ENCODE results near the gene PPP1R9A. TPM values are rescaled to one million over a fixed set of nuclear protein-coding genes. Genes with fewer than 3 reads are reported as not detected.

Gene PPP1R9A
- total and polyA plus RNA-seq, 2 donors = 1.4 to 2.2 TPM

DNA sequence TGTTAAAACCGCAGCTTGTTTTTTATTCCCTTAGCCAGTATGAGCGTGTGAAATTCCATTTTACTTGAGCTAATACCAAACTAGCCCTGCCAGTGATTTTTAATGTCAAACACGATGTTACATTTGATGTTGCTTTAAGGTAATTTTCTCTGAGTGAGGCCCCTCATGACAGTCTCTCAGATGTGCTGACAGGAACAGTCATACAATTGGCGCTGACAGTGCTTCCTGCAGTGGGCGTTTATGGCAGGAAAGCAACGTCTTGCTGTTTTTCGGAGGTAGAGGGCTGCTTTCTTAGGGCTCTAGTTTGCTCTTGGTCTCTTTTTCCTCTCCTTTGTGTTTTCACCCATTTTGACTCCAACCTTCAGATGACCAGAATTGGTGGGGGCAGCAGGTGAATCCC, 397.6 kb downstream of the PPP1R9A start:
- Histone ChIP-seq H3K9me3 (ENCODE audit: control insufficient read depth in 2 of 2, insufficient read depth in 1 of 2, low read length in 1 of 2) (no peaks in the 10 kb centered on the region), H3K27me3 (ENCODE audit: control insufficient read depth in 2 of 2, insufficient read depth in 1 of 2, low read length in 1 of 2) (no peaks in the 10 kb centered on the region), H3K36me3 (ENCODE audit: control insufficient read depth in 2 of 2, insufficient read depth in 2 of 2, low read length in 1 of 2) (no peaks in the 10 kb centered on the region), H3K4me1 (ENCODE audit: control insufficient read depth in 2 of 2, insufficient read depth in 2 of 2, low read length in 2 of 2) (no peaks in the 10 kb centered on the region), H3K27ac (ENCODE audit: low read depth in 1 of 2, low read length in 1 of 2) (no peak overlapping the region), H3K4me3 (ENCODE audit: low read length in 2 of 2) (no peak overlapping the region)
- WGBS = 79% methylated on average over 7 of the region's 7 CpGs
- DNase-seq (ENCODE audit: low read depth in 6 of 9, low spot score in 9 of 9) = peak in 1 of 9 donors; percentile 12

- Histone ChIP-seq H3K27me3 (ENCODE audit: control insufficient read depth in 2 of 2, insufficient read depth in 1 of 2, low read length in 1 of 2) (no peaks in the 10 kb centered on the region), H3K4me1 (ENCODE audit: control insufficient read depth in 2 of 2, insufficient read depth in 2 of 2, low read length in 2 of 2) (no peaks in the 10 kb centered on the region), H3K27ac (ENCODE audit: low read depth in 1 of 2, low read length in 1 of 2) (no peak overlapping the region), H3K4me3 (ENCODE audit: low read length in 2 of 2) (no peak overlapping the region), H3K36me3 (ENCODE audit: control insufficient read depth in 2 of 2, insufficient read depth in 2 of 2, low read length in 1 of 2) (peaks cover 4 to 8% of the 10 kb centered on the region in 2 donors), H3K9me3 (ENCODE audit: control insufficient read depth in 2 of 2, insufficient read depth in 1 of 2, low read length in 1 of 2) (no peaks in the 10 kb centered on the region)
- WGBS = 99% methylated on average over 2 of the region's 2 CpGs
- DNase-seq (ENCODE audit: low read depth in 6 of 9, low spot score in 9 of 9) = no peak
Observed at GRCh38 chr7:95309951-95310350, 402.6 kb downstream of the PPP1R9A start.

DNA sequence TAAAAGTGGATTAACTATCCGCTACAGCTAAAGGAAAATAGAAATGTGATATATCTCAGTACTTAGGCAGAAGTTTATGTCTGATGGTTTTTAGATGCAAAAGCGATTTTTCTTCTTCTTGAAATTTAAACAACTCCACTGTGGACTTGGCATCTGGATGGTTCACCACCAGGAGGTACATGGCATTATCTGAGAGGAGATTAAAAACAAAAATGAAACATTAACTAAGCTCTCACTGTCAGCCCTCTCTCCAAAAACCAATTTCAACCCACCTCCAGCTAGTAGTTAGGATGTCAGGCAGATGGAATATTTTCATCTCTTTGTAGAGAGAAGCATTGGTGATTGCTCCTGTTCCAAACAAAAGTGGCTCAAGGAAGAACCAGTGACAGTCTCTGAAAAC, 404.0 kb downstream of the PPP1R9A start:
- H3K9me3 ChIP-seq (ENCODE audit: control insufficient read depth in 2 of 2, insufficient read depth in 1 of 2, low read length in 1 of 2) = no peaks in the 10 kb centered on the region
- H3K27me3 ChIP-seq (ENCODE audit: control insufficient read depth in 2 of 2, insufficient read depth in 1 of 2, low read length in 1 of 2) = no peaks in the 10 kb centered on the region
- H3K36me3 ChIP-seq (ENCODE audit: control insufficient read depth in 2 of 2, insufficient read depth in 2 of 2, low read length in 1 of 2) = peaks cover 4 to 14% of the 10 kb centered on the region in 2 donors
- over 99% methylated on average over 2 of the region's 2 CpGs for WGBS
- no peaks in the 10 kb centered on the region for H3K4me1 ChIP-seq (ENCODE audit: control insufficient read depth in 2 of 2, insufficient read depth in 2 of 2, low read length in 2 of 2)
- no peak for DNase-seq (ENCODE audit: low read depth in 6 of 9, low spot score in 9 of 9)
- no peak overlapping the region for H3K27ac ChIP-seq (ENCODE audit: low read depth in 1 of 2, low read length in 1 of 2)
- no peak overlapping the region for H3K4me3 ChIP-seq (ENCODE audit: low read length in 2 of 2)

- Histone ChIP-seq H3K36me3 (ENCODE audit: control insufficient read depth in 2 of 2, insufficient read depth in 2 of 2, low read length in 1 of 2) (peaks cover 4 to 14% of the 10 kb centered on the region in 2 donors), H3K4me3 (ENCODE audit: low read length in 2 of 2) (no peak overlapping the region), H3K27ac (ENCODE audit: low read depth in 1 of 2, low read length in 1 of 2) (no peak overlapping the region), H3K27me3 (ENCODE audit: control insufficient read depth in 2 of 2, insufficient read depth in 1 of 2, low read length in 1 of 2) (no peaks in the 10 kb centered on the region), H3K4me1 (ENCODE audit: control insufficient read depth in 2 of 2, insufficient read depth in 2 of 2, low read length in 2 of 2) (no peaks in the 10 kb centered on the region), H3K9me3 (ENCODE audit: control insufficient read depth in 2 of 2, insufficient read depth in 1 of 2, low read length in 1 of 2) (no peaks in the 10 kb centered on the region)
- DNase-seq (ENCODE audit: low read depth in 6 of 9, low spot score in 9 of 9) = no peak
- 98% methylated on average over 4 of the region's 4 CpGs for WGBS
Observed at GRCh38 chr7:95312561-95312960, 405.2 kb downstream of the PPP1R9A start.

GRCh38 chr7:95316588-95316987, 409.2 kb downstream of the PPP1R9A start:
- no peaks in the 10 kb centered on the region for H3K27me3 ChIP-seq (ENCODE audit: control insufficient read depth in 2 of 2, insufficient read depth in 1 of 2, low read length in 1 of 2)
- H3K36me3 ChIP-seq (ENCODE audit: control insufficient read depth in 2 of 2, insufficient read depth in 2 of 2, low read length in 1 of 2) = peaks cover 4 to 8% of the 10 kb centered on the region in 2 donors
- H3K4me1 ChIP-seq (ENCODE audit: control insufficient read depth in 2 of 2, insufficient read depth in 2 of 2, low read length in 2 of 2) = peaks cover 0 to 5% of the 10 kb centered on the region in 2 donors
- 92% methylated on average over 2 of the region's 2 CpGs for WGBS
- DNase-seq (ENCODE audit: low read depth in 6 of 9, low spot score in 9 of 9) = no peak
- no peak overlapping the region for H3K27ac ChIP-seq (ENCODE audit: low read depth in 1 of 2, low read length in 1 of 2)
- H3K9me3 ChIP-seq (ENCODE audit: control insufficient read depth in 2 of 2, insufficient read depth in 1 of 2, low read length in 1 of 2) = no peaks in the 10 kb centered on the region
- no peak overlapping the region for H3K4me3 ChIP-seq (ENCODE audit: low read length in 2 of 2)

DNA sequence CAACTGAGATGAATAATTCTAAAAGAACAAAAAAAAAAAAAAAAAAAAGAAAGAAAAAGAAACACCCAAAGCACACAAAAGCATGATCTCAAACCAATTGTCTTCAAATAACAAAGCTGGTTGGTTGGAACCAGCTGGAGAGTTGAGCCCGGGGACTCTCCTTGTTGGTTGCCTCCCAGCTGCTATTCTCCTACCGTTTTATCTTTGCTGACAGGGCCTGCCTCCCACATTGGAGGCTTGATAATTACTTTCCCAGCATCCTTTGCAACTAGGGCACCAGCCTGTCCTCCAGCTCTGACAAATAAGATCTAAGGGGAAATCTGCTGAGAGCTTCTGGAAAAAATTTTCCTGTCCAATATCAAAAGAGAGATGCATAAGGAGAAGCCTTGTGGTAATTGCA, 410.2 kb downstream of the PPP1R9A start:
- H3K27ac ChIP-seq (ENCODE audit: low read depth in 1 of 2, low read length in 1 of 2) = peak overlapping the region in 1 of 2 donors; percentile 34
- WGBS = 67% methylated on average over 2 of the region's 2 CpGs
- no peak overlapping the region for H3K4me3 ChIP-seq (ENCODE audit: low read length in 2 of 2)
- H3K9me3 ChIP-seq (ENCODE audit: control insufficient read depth in 2 of 2, insufficient read depth in 1 of 2, low read length in 1 of 2) = no peaks in the 10 kb centered on the region
- peaks cover 3 to 9% of the 10 kb centered on the region in 2 donors for H3K4me1 ChIP-seq (ENCODE audit: control insufficient read depth in 2 of 2, insufficient read depth in 2 of 2, low read length in 2 of 2)
- DNase-seq (ENCODE audit: low read depth in 6 of 9, low spot score in 9 of 9) = peak in 2 of 9 donors; percentile 23 to 55
- peaks cover 4 to 8% of the 10 kb centered on the region in 2 donors for H3K36me3 ChIP-seq (ENCODE audit: control insufficient read depth in 2 of 2, insufficient read depth in 2 of 2, low read length in 1 of 2)
- no peaks in the 10 kb centered on the region for H3K27me3 ChIP-seq (ENCODE audit: control insufficient read depth in 2 of 2, insufficient read depth in 1 of 2, low read length in 1 of 2)

DNA sequence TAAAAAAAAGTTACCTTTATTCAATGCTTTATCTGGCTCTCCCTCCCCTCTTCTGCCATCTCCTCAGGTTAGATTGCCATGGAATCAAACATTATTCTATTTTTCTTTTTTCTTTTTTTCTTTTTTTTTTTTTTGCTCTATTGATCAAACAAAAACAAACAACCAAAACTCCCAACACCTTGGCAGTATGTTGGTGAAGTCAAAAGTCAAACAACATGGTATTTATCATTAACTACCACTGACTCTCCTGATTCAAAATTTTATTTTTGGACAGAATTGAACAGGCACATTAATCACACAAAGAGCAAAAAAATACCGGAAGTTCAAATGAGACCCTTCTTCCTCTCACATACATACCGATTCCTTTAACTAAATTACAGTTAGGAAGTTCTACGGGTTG, 410.6 kb downstream of the PPP1R9A start:
- whole genome bisulfite sequencing = 60% methylated on average over 3 of the region's 3 CpGs
- H3K36me3 ChIP-seq (ENCODE audit: control insufficient read depth in 2 of 2, insufficient read depth in 2 of 2, low read length in 1 of 2) = peaks cover 1 to 8% of the 10 kb centered on the region in 2 donors
- no peak for DNase-seq (ENCODE audit: low read depth in 6 of 9, low spot score in 9 of 9)

DNA sequence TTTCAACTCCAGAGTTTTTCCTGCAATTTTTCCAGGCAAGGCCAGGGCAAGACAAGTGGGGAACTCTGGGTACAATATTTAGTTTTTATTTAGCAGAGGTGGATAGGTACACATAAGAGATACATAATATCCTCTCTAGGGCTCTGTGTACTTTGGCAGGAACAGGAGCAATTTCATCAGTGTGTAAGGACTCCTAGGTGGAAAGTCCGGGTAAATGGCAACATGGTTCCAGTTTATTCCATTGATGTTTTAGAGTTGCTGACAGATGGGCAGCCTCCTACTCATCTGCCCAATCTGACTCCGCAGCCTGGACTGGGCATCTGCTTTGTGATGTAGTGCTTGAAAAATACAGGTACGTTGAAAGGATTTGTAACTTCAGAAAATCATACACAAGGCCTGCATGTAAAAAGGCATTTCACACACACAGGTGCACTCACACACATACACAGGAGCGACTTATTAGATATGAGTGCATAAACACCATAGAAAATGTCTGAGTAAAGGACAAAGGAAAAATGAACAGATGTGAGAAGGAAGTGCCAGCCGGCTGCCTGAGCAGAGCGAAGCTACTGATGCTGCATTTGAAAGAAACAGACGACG, 411.2 kb downstream of the PPP1R9A start:
- Histone ChIP-seq H3K4me1 (ENCODE audit: control insufficient read depth in 2 of 2, insufficient read depth in 2 of 2, low read length in 2 of 2) (peaks cover 6 to 15% of the 10 kb centered on the region in 2 donors), H3K9me3 (ENCODE audit: control insufficient read depth in 2 of 2, insufficient read depth in 1 of 2, low read length in 1 of 2) (no peaks in the 10 kb centered on the region)
- 93% methylated on average over 8 of the region's 8 CpGs for whole genome bisulfite sequencing

More for the DNA sequence above, 410.6 kb downstream of the PPP1R9A start:
- Histone ChIP-seq H3K9me3 (ENCODE audit: control insufficient read depth in 2 of 2, insufficient read depth in 1 of 2, low read length in 1 of 2) (no peaks in the 10 kb centered on the region), H3K27me3 (ENCODE audit: control insufficient read depth in 2 of 2, insufficient read depth in 1 of 2, low read length in 1 of 2) (no peaks in the 10 kb centered on the region), H3K27ac (ENCODE audit: low read depth in 1 of 2, low read length in 1 of 2) (peak overlapping the region in 1 of 2 donors; percentile 34), H3K4me1 (ENCODE audit: control insufficient read depth in 2 of 2, insufficient read depth in 2 of 2, low read length in 2 of 2) (peaks cover 6 to 13% of the 10 kb centered on the region in 2 donors), H3K4me3 (ENCODE audit: low read length in 2 of 2) (no peak overlapping the region)

GRCh38 chr7:95319570-95319969, 412.2 kb downstream of the PPP1R9A start:
- Histone ChIP-seq H3K9me3 (ENCODE audit: control insufficient read depth in 2 of 2, insufficient read depth in 1 of 2, low read length in 1 of 2) (no peaks in the 10 kb centered on the region), H3K36me3 (ENCODE audit: control insufficient read depth in 2 of 2, insufficient read depth in 2 of 2, low read length in 1 of 2) (peaks cover 0 to 6% of the 10 kb centered on the region in 2 donors), H3K4me1 (ENCODE audit: control insufficient read depth in 2 of 2, insufficient read depth in 2 of 2, low read length in 2 of 2) (peaks cover 8 to 20% of the 10 kb centered on the region in 2 donors), H3K27ac (ENCODE audit: low read depth in 1 of 2, low read length in 1 of 2) (no peak overlapping the region), H3K4me3 (ENCODE audit: low read length in 2 of 2) (no peak overlapping the region), H3K27me3 (ENCODE audit: control insufficient read depth in 2 of 2, insufficient read depth in 1 of 2, low read length in 1 of 2) (no peaks in the 10 kb centered on the region)
- no peak for DNase-seq (ENCODE audit: low read depth in 6 of 9, low spot score in 9 of 9)
- WGBS = 99% methylated on average over 1 of the region's 1 CpG

More for the DNA sequence above, 411.2 kb downstream of the PPP1R9A start:
- Histone ChIP-seq H3K27ac (ENCODE audit: low read depth in 1 of 2, low read length in 1 of 2) (peak overlapping the region in 1 of 2 donors; percentile 34), H3K27me3 (ENCODE audit: control insufficient read depth in 2 of 2, insufficient read depth in 1 of 2, low read length in 1 of 2) (no peaks in the 10 kb centered on the region), H3K4me3 (ENCODE audit: low read length in 2 of 2) (no peak overlapping the region), H3K36me3 (ENCODE audit: control insufficient read depth in 2 of 2, insufficient read depth in 2 of 2, low read length in 1 of 2) (peaks cover 0 to 6% of the 10 kb centered on the region in 2 donors)
- DNase-seq (ENCODE audit: low read depth in 6 of 9, low spot score in 9 of 9) = no peak

Data from thymus (tissue), 11 donors.